Hepatocyte (in vitro differentiated cells): ENCODE results near the gene CELSR3. TPM values are rescaled to one million over a fixed set of nuclear protein-coding genes. Genes with fewer than 3 reads are reported as not detected.

Source experiments
- DNase-seq: peaks from one replicate; pipeline ENCODE4 v3.0.0-alpha.2; 2016; ENCODE audit warnings: low spot score
- H2AFZ ChIP-seq: fragments of 200-600 bp; sonication (generic); 2 replicates; pipeline ENCODE4 v1.6.0; 2016; ENCODE audit warnings: antibody characterized with exemption, mild to moderate bottlenecking
- H3K27ac ChIP-seq: fragments of 200-600 bp; sonication (generic); 2 replicates; pipeline ENCODE4 v1.5.1; 2016; ENCODE audit warnings: mild to moderate bottlenecking
- H3K27me3 ChIP-seq: fragments of 200-600 bp; sonication (generic); 2 replicates; pipeline ENCODE4 v1.6.1; 2016
- H3K36me3 ChIP-seq: fragments of 200-600 bp; sonication (generic); replicated peaks from 2 replicates; pipeline ENCODE4 v1.5.1; 2016; ENCODE audit warnings: low read depth; ENCODE audit not compliant: insufficient read depth
- H3K4me1 ChIP-seq: fragments of 200-600 bp; sonication (generic); 2 replicates; pipeline ENCODE4 v1.5.1; 2016; ENCODE audit warnings: mild to moderate bottlenecking, moderate library complexity; ENCODE audit not compliant: insufficient read depth
- H3K4me2 ChIP-seq: fragments of 200-600 bp; sonication (generic); 2 replicates; pipeline ENCODE4 v1.6.0; 2016
- H3K4me3 ChIP-seq: fragments of 200-600 bp; sonication (generic); 2 replicates; pipeline ENCODE4 v1.5.1; 2016; ENCODE audit warnings: mild to moderate bottlenecking
- H3K79me2 ChIP-seq: fragments of 200-600 bp; sonication (generic); 2 replicates; pipeline ENCODE4 v1.6.0; 2017; ENCODE audit warnings: mild to moderate bottlenecking
- H3K9me2 ChIP-seq: fragments of 200-600 bp; sonication (generic); replicated peaks from 2 replicates; pipeline ENCODE4 v1.6.0; 2017; ENCODE audit warnings: mild to moderate bottlenecking; ENCODE audit not compliant: insufficient read depth
- H3K9me3 ChIP-seq: fragments of 200-600 bp; sonication (generic); 2 replicates; pipeline ENCODE4 v1.5.1; 2016; ENCODE audit warnings: low read depth, mild to moderate bottlenecking
- H4K20me1 ChIP-seq: fragments of 200-600 bp; sonication (generic); 2 replicates; pipeline ENCODE4 v1.6.0; 2016; ENCODE audit warnings: mild to moderate bottlenecking; ENCODE audit not compliant: insufficient read depth, poor library complexity, severe bottlenecking
- EZH2 ChIP-seq: fragments of 200-600 bp; sonication (generic); IDR thresholded peaks from 2 replicates; pipeline ENCODE4 v1.6.1; 2016; ENCODE audit warnings: antibody characterized with exemption, mild to moderate bottlenecking, borderline replicate concordance
- EZH2phosphoT487 ChIP-seq: fragments of 200-600 bp; sonication (generic); IDR thresholded peaks from one replicate; pipeline ENCODE4 v1.6.1; 2018; ENCODE audit warnings: antibody characterized with exemption, mild to moderate bottlenecking, low read depth, moderate library complexity; ENCODE audit not compliant: unreplicated experiment, severe bottlenecking
- WGBS: methylation state at CpG from one replicate; pipeline ENCODE4 v1.1.6; 2016; ENCODE audit warnings: low lambda C conversion rate; ENCODE audit errors: missing lambda C conversion rate; 5-methylcytosine and 5-hydroxymethylcytosine counted together
- polyA plus RNA-seq: library from polyadenylated mRNA; unstranded; fragments of >200 nt; fragmentation: Nextera tagmentation; extraction: Ambion mirVana; gene quantifications from 2 replicates; pipeline ENCODE4 v1.2.1, GENCODE V29; 2016
- total RNA-seq: library from RNA; depleted of rRNA; stranded (reverse); fragments of >200 nt; gene quantifications from 2 replicates; pipeline ENCODE4 v1.2.3, GENCODE V29; 2014
- TF ChIP-seq, protein P1 (sequence below): fragments of 200-600 bp; sonication (generic); IDR thresholded peaks from 2 replicates; pipeline ENCODE4 v1.5.1; 2016; ENCODE audit warnings: antibody characterized with exemption, mild to moderate bottlenecking; ENCODE audit not compliant: poor library complexity

Gene CELSR3
- total and polyA plus RNA-seq, 2 experiments from 2014 or later = 1.8 to 1.9 TPM

DNA sequence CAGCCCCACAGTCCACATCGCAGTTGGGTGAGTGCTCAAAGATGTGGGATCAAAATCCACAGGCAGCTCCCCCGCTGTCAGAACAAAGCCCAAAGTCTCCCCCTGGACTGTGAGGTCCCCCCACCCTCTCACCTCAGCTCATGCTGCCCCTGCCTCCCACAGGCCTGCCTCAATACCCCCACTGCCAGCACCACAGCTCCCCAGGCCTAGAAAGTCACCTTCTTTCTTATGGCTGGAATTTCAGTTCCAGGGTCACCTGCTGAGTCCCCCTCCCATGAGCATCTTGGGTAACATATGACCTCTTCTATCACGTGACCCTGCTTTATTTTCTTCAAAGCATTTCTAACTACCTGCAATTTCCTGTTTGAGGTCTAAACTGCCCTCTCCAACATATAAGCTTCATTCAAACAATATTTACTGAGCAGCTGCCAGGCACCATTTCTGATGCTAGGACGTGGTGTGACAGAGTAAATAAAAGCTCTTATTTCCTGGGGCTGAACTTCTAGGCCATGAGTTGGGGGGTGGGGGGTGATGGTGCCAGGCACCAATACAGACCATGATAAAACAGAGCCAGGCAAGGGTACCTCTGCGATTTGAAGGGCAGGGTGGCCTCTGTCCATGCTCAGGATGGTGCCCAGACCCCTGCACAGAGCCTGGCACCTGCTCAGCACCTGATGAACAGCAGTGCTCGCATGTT, 38.7 kb downstream of the CELSR3 start:
- Histone ChIP-seq H3K4me2 (no peak overlapping the region), H3K79me2 (no peaks in the 10 kb centered on the region), H3K4me3 (no peak overlapping the region), H3K4me1 (peaks cover 11% of the 10 kb centered on the region), H2AFZ (no peak overlapping the region), H3K27me3 (no peaks in the 10 kb centered on the region), H3K27ac (peak overlapping the region; percentile 67), H3K9me2 (no peaks in the 10 kb centered on the region), H3K9me3 (no peaks in the 10 kb centered on the region), H4K20me1 (no peaks in the 10 kb centered on the region), H3K36me3 (no peaks in the 10 kb centered on the region)
- 80% methylated on average over 6 of the region's 6 CpGs for WGBS
- DNase-seq = no peak
- no peak for TF ChIP-seq EZH2phosphoT487
- TF ChIP-seq, protein P1, sequence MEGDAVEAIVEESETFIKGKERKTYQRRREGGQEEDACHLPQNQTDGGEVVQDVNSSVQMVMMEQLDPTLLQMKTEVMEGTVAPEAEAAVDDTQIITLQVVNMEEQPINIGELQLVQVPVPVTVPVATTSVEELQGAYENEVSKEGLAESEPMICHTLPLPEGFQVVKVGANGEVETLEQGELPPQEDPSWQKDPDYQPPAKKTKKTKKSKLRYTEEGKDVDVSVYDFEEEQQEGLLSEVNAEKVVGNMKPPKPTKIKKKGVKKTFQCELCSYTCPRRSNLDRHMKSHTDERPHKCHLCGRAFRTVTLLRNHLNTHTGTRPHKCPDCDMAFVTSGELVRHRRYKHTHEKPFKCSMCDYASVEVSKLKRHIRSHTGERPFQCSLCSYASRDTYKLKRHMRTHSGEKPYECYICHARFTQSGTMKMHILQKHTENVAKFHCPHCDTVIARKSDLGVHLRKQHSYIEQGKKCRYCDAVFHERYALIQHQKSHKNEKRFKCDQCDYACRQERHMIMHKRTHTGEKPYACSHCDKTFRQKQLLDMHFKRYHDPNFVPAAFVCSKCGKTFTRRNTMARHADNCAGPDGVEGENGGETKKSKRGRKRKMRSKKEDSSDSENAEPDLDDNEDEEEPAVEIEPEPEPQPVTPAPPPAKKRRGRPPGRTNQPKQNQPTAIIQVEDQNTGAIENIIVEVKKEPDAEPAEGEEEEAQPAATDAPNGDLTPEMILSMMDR = no peak
- TF ChIP-seq EZH2 = no peak

DNA sequence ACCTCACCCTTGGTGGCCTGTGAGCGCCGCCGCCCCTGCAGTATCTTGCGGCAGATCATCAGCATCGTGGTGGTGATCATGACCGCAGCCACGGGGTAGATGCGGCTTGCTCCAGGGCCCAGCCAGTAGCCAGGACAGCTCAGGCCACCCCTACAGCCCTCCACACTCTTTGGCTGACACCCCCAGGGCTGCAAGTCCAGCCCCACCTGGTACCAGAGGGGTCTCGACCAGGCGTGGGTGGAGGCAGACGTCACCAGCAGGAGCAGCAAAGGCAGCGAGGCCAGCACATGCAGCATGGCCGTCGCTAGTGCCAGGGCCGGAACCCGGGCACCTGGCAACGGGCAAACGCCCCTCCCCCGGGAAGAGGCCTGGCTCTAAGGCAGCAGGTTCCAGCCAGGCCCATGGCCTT, 41.2 kb downstream of the CELSR3 start, which contains the start of gene TMEM89:
Gene TMEM89, minus strand, starts transcription at position 309 of the 409 bp plus-strand sequence. Its CDS starts 13 bp downstream, at position 296.
- Histone ChIP-seq H3K36me3 (no peaks in the 10 kb centered on the region), H3K9me2 (no peaks in the 10 kb centered on the region), H3K9me3 (no peaks in the 10 kb centered on the region), H3K27ac (no peak within 1 kb of the TSS), H4K20me1 (no peaks in the 10 kb centered on the region), H3K4me2 (no peak within 1 kb of the TSS), H3K79me2 (no peaks in the 10 kb centered on the region), H2AFZ (no peak within 1 kb of the TSS), H3K27me3 (no peaks in the 10 kb centered on the region), H3K4me1 (peaks cover 23% of the 10 kb centered on the region), H3K4me3 (no peak within 1 kb of the TSS)
- WGBS = 95% methylated on average over 16 of the region's 19 CpGs
- DNase-seq = no peak
- TF ChIP-seq EZH2phosphoT487 (no peak), EZH2 (no peak)
- TF ChIP-seq, protein P1 = no peak

DNA sequence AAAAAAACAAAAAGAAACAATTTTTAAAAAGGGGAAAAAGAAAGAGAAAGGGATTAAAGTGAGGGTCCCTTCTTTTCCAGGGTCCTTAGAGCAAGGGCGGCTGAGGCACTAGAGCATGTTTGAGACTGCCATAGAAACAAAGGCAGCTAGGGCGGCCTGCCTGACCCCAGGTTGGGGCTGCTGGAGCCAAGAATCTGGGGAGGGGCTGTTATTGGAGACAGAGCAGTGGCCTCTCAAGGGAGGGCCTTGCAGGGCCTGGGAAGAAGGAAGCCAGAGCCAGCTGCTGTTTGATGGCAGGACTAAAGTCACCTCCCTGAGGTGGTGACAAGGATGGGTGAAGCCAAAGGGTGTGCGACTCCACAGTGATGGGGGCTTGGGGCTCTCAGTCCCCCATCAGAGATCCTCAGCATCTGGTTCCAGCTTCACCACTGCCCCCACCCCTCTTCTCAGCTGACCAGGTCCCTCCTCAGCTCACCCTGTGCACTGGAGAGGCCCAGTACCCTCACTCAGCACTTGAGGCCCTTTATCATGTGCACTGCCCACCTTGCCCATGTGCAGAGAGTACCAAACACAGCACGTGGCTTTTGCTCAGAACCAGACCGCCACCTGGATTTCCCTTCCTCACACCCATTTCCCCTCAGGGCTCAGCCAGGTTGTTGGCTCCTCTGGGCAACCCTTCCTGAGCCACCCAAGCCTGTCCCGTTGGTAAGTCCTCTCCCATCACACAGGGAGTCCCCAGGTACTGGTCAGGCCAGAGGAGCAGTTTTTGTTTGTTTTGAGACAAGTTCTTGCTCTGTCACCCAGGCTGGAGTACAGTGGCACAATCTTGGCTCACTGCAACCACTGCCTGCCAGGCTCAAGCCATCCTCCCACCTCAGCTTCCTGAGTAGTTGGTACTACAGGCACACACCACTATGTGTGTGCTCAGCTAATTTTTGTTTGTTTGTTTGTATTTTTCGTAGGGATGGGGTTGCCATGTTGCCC, 42.9 kb downstream of the CELSR3 start:
- H3K27me3 ChIP-seq = no peaks in the 10 kb centered on the region
- H3K9me3 ChIP-seq = no peaks in the 10 kb centered on the region
- 80% methylated on average over 7 of the region's 7 CpGs for WGBS
- H3K79me2 ChIP-seq = no peaks in the 10 kb centered on the region
- H2AFZ ChIP-seq = no peak overlapping the region
- peak overlapping the region; percentile 90 for H3K27ac ChIP-seq
- H3K36me3 ChIP-seq = no peaks in the 10 kb centered on the region
- no peak overlapping the region for H3K4me3 ChIP-seq
- H4K20me1 ChIP-seq = no peaks in the 10 kb centered on the region
- H3K4me2 ChIP-seq = no peak overlapping the region
- H3K9me2 ChIP-seq = no peaks in the 10 kb centered on the region
- TF ChIP-seq EZH2phosphoT487 = no peak
- TF ChIP-seq, protein P1 = no peak
- TF ChIP-seq EZH2 = no peak
- peaks cover 23% of the 10 kb centered on the region for H3K4me1 ChIP-seq
- no peak for DNase-seq
